ENCODE data around the gene PLD3.

GRCh38 chr19:40394816-40395210, 46.3 kb downstream of the PLD3 start:
- no peak for TF ChIP-seq CTCF (IDR thresholded peaks at IDR 0.05)
- TF ChIP-seq POLR2A (IDR thresholded peaks at IDR 0.05), result no peak

Measured in body of pancreas (tissue), 4 donors.